Measurements from ENCODE around the gene SLC4A5.

DNA sequence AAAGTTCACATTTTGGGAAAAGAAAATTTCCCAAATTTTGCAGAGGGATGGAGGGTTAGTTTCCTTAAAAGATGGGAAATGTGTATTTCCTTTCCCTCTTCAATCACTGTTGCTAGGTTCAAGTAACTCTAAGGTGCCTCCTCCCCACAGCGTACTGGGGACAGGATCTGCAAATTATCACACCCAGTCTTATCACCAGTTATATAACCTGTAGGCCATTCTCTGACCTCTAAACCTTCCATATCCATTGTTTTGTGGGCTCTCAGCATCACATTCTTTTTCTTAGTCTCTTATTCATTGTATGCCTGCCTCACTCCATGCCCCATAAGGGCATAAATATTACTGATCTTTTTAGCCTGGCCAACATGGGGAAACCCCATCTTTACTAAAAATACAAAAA, 148.4 kb downstream of the SLC4A5 start:
- TF ChIP-seq, protein P1, sequence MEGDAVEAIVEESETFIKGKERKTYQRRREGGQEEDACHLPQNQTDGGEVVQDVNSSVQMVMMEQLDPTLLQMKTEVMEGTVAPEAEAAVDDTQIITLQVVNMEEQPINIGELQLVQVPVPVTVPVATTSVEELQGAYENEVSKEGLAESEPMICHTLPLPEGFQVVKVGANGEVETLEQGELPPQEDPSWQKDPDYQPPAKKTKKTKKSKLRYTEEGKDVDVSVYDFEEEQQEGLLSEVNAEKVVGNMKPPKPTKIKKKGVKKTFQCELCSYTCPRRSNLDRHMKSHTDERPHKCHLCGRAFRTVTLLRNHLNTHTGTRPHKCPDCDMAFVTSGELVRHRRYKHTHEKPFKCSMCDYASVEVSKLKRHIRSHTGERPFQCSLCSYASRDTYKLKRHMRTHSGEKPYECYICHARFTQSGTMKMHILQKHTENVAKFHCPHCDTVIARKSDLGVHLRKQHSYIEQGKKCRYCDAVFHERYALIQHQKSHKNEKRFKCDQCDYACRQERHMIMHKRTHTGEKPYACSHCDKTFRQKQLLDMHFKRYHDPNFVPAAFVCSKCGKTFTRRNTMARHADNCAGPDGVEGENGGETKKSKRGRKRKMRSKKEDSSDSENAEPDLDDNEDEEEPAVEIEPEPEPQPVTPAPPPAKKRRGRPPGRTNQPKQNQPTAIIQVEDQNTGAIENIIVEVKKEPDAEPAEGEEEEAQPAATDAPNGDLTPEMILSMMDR (IDR thresholded peaks at IDR 0.05 in 4 of 5, conservative IDR thresholded peaks at IDR 0.05 in 1 of 5): no peak
- TF ChIP-seq POLR2A (IDR thresholded peaks at IDR 0.05): no peak

All from gastrocnemius medialis (tissue), 4 donors.